ENCODE measurements around the gene TIGAR.
A peak's percentile ranks its signal among the peaks of the same experiment; 100 is the strongest.

TIGAR gene

DNA sequence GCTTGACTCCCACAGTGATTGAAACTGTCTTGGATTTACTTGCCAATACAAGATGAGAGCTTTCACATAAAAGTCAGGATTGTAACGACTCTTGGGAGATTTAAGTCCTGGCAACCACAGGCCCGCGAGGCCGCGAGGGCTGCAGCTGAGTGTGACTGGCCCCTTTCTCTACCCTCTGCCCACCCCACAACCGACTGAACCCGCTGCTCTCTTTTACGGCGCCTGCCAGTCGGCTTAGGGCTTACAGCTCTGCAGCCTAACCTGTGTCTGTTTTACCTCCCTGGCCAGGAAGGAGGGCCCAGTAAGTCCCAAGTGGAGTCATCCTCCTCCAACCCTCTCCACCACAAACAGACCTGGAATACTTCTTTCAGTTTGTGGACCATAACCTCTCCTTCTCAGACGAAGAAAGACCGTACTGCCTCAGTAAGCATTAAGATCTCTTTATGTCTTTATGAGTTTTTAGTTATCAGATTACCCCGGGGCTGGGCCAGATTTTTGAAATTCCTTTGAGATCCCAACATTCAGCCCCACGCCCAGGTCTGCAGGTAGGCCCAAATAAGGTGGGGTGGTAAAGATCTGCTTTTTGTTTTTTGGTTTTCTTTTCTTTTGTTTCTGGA, 12.6 kb upstream of the TIGAR start:
- DNase-seq: no peak

DNA sequence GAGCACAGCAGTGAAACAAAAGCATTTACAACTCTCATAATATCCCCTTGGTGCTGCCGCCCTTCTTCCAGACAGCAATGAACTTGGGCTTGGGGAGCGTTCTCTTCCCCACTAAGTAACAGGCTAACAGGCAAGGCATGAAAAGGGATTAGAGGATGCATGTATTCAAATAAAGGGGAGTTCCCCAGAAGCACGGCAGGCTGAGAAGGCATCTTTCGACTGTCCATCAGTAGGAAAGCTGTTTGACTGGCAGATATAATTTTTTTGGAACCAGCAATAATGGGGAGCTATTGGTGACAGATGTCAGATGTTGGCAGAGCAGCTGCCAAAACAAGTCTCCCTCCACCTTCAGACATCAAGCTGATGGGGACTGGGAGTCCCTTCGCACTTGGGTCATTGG, 9.2 kb upstream of the TIGAR start:
- no peak for DNase-seq

DNA sequence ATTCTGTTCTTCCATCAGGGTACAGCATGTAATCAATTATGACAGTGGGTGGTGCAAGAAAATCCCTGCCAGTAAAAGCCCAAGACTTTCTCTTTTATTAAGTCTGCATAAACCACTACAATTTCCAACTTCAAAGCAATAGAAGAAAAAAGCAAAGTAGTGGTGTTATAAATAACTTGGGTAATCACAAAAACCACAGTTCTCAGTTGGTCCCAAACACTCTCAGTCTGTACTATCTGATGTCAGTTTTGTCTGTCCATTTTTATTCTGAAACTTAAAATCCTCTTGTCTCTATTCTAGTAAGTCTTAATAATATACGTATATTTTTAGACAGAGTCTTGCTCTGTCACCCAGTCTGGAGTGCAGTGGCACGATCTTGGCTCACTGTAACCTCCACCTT, 8.8 kb upstream of the TIGAR start:
- DNase-seq: no peak

DNA sequence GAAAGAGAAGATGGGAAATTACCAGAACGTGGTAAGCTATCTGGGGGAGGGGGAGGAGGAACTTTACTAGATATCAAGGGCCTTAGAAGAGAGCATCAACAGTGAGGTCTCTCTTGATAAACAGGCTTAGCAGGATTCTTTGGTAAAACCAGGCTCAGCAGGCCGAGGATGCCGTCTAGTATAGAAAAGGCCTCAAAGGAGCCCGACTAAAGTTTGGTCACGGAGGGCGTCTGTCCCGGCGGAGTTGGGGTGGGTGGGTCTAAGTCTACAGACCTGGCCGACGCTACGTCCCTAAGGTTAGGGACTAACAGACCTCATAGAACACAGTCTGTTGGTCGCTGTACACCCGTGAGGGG, 538 bp upstream of the TIGAR start:
- no peak for DNase-seq

DNA sequence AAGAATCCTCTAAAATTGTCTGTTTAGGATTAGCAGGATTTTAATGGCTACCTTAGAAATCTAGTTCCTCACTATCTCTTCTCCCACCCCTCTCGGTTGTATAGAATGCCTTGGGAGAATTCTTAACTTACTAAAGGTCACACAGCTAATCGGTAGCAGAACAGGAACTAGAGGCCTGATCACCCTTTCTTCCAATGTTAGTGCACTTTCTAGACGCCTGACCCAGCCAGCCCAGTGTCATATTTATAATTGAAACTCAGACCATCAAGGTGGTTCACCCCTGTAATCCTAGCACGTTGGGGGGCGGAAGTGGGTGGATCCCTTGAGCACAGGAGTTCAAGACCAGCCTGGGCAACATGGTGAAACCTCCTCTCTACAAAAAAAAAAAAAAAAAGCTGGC, 1.7 kb downstream of the TIGAR start:
- no peak for DNase-seq

DNA sequence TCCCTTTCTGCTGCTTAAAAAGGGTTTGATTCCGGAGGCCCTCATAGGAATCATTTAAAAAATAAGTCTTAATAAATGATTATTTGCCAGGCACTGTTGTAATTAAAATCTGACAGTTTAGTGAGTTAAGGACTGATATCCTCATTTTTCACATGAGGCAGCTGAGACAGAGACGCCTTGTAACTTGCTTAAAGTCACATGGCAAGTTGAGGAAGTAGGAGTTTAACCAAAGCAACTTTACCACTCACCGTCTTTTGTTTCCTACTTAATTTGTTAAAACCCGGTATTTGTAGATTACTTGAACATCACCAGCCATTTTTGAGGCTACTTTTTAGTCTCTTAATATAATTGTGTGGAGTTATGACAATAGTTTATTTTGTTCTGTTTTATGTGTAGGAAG, 2.4 kb downstream of the TIGAR start:
- DNase-seq: peak; percentile 13 to 28

DNA sequence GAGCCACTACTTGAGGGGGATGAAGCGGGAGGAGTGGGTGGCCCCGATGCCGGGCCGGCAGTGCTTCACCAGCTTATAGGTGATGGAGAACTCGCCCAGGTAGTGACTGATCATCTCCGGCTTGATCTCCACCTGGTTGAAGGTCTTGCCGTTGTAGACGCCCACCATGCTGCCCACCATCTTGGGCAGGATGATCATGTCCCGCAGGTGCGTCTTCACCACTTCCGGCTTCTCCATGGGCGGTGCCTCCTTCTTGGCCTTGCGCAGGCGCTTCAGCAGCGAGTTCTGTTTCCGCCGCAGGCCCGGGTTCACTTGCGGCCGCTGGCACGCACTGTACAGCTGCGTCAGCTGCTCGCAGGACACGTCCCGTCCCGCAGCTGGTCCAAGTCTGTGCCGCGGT, 3.4 kb downstream of the TIGAR start:
- no peak for DNase-seq

DNA sequence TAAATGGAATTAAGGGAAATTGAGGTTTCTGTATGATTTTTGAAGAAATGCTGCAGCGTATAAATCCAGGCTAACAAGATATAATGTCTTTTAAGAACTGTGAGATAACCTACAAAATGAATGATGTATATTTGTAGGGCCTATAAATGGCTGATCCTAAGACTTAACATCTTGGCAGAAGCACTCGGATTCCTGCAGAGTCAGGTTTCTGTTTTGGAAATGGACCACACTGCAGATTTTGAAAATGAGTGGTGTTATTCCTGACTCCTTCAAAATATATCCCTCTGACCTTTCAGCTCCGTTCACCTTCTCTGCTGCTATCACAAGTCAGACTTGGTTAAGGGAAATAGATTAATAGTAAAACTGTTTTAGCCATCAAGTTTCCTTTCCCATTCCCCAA, 5.0 kb downstream of the TIGAR start:
- no peak for DNase-seq

DNA sequence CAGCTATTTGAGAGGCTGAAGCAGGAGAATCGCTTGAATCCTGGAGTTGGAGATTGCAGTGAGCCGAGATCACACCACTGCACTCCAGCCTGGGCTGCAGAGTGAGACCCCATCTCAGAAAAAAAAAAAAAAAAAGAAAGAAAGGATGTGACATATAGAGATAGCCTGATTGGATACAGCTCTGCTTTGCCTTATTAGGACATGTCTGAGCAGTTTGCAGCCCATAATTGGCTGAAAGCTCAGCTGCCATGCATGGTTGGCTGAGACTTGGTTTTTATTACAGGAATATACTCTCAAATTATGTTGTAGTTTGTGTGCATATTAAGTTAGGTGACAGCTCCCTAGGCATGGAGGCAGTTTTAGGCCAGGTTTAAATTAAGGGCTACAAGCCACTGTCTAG, 6.3 kb downstream of the TIGAR start:
- DNase-seq: no peak

DNA sequence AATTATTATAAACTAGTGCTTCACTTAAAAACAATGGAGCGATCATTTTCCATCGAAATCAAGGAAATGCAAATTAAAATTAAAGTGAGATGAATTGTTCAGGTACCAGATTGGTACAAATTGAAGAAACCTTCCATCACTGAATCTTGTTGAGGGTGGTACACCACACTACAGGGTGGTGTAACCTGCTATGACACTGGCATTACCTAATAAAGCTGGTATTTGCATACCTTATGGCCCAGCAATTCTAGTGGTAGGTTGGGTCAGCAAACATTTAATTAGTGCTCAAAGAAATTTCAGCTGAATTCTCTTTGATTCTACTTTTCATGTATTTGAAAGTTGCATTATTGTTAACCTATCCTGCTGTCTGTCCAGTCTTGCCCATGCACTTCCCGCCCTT, 9.2 kb downstream of the TIGAR start:
- DNase-seq: no peak

DNA sequence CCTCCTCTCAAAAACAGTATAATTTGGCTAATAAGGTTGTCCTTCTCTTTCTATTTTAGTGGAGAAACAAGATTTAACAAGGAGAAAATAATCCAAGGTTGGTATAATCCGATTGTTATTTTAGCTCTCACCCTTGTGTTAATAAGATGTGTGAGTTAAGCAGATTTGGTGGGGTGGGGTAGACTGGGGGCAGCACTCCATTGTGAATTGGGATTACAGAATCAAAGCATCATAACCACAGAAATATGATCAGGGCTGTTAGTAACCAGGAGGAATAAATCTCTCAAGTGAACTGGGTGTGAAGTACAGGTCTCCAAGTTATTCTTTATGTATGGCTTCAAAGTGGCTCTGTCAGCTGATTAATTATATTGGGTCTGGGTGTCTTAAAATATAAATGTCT, 10.2 kb downstream of the TIGAR start:
- no peak for DNase-seq

DNA sequence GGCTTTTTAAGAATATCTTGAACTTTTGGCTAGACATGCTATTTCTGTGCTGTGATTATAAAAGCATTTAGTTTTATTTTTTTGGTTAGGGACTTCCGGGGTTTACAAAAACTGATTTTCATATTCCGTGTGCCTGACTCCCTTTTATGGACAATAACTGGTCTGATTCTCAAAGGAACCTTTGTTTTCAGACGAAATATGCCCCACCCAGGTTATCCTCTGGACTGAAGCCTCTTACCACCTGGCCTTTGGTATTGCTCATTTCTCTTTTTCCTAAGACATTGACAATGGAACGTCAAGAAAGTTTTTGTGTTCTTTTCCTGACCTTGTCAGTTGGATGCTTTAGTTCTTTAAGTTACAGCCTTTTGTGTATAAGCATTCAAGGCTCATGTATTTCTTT, 10.8 kb downstream of the TIGAR start:
- no peak for DNase-seq

DNA sequence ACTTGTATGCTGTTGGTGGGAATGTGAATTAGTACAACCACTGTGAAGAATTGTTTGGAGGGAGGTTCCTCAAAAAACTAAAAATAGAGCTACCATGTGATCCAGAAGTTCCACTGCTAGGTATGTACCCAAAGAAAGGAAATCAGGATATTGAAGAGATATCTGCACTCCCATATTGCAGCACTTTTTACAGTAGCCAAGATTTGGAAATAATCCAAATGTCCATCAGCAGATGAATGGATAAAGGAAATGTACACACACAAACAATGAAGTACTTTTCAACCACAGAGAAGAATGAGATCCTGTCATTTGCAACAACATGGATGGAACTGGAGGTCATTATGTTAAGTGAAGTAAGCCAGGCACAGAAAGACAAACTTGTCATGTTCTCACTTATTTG, 25.9 kb downstream of the TIGAR start:
- no peak for DNase-seq

DNA sequence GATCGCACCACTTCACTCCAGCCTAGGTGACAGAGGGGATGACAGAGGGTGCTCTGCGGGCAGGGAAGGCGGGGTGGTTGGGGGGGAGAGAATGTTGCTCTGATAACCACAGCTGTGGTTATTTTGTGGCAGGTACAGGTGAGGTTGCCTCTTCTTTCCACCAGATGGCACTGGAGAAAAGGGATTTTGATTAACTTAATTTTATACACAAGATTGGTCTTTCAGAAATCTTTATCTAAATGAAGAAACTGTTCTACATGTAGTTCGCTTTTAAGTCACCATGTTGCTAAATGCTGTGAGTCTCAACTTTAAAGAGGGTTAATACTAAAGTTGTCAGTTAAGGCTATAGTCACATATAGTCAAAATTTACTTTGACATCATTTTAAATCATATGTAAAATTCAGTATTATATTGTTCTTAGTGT, 32.8 kb downstream of the TIGAR start:
- DNase-seq: peak in 1 of 2 experiments; percentile 0

DNA sequence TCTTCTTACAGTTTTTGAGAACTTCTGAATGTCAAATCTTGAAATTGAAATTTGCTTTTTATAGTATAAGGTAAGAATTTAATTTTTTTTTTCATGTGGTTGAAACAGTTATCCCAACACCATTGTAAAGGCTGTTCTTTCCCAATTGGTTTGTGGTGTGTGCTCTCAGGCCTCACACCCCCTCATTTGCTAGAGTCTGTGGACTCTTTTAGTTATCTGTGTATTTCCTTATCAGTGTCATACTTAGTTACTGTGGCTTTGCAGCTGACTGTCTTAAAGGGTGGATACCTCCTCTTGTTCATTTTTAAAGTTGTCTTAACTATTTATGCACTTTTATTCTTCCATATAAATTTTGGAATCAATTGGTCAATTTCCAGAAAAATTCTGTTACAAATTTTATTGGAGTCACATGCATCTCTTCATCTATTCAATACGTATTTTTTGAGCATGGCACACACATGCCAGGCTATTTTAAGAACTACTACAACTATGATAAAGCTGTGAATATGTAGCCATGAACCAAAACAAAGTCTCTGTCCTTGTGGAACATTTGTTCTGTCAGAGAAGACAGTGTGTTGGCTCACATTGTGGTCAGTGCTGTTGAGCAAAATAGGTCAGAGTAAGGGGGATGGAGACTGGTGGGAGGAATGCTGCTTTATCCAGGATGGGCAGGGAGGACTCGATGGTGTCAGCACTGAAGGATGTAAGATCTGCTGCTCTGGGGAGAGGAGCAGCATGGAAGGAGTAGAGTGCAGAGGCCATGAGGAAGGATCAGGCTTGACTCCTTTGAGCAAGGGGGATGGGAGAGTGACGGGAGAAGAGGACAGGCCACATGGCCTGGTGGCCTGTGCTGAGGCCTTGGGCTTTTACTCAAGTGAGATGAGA, 34.4 kb downstream of the TIGAR start:
- no peak for DNase-seq

DNA sequence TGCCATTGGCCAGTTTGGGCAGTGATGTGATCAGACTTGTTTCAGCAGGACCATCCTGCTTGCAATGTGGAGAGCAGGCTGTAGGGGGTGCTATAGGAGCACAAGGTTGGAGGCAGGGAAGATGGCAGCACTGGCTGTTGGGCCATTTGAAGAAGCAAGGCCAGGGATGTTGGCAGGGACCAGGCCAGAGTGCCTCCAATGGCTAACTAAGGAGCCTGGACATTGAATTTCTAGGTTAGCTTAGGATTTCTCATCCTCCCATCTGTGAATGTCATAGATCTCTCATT, 35.0 kb downstream of the TIGAR start:
- no peak for DNase-seq

DNA sequence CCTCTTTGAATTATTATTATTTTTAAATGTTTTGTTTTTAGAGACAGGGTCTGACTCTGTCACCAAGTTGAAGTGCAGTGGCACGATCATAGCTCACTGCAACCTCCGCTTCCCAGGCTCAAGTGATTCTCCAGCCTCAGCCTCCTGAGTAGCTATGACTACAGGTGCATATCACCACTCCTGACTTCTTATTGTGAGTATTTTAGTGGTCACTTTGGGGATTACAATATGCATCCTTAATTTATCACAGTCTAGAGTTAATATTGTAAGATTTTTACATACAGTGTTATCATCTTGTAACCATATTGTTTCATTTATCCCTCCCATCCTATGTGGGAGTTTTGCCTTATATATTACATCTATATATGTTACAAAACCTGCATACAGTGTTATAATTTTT, 45.1 kb downstream of the TIGAR start:
- no peak for DNase-seq

DNA sequence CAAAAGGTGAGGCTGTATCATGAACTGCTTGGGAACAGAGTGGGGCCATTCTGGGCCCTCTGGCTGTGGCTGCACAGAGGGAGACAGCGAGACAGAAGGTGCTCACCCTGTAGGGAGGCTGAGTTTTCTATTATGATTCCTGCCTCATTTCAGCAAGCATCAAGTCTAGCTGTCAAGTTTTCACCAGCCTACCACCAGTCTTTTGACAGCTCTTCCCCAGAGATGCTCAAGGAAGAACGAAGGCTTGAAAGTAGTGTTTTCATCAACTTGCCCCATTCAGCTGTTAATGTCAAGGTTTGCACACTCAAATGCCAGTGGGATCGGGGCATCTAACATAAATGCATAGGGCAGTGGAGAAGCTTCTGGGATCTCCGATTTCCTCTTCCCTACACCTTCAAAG, 48.5 kb downstream of the TIGAR start:
- no peak for DNase-seq

DNA sequence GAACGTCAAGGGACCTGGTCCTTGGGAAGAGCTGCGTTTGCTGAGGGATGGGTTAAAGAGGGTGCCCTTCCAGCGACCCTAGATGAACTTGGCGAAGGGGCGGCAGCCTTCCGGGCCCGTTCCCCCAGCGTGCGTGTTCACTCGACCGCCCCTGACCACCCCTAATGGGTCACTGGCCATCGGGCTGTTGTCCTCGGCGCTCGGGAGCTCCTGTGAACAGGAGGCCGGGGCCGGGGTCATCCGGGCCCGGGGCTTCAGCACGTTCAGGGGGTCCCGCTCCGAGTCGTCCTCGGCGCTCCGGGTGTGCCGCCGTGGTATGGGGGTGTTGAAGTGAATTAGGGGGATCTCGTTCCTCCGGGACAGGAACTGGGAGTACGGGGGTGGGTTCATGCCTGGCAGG, 49.3 kb downstream of the TIGAR start:
- no peak for DNase-seq

DNA sequence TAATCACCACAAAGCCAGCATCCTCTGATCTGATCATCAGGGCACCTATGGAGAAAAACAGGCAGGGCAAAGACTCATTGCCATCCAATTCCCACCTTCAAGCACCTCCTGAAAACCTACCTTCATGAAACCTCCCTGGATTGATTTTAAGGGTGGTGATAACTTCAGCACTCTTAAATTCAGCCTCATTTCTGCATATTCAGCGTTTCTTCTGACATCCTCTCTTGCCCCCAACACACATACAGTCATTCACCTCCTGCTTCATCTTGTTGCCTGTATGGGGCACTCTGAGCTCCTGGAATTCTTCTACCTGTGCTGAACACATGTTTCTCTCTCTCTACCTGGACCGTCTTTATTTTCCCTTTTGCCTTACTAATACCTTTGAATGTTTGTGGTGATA, 51.6 kb downstream of the TIGAR start:
- DNase-seq: no peak

DNA sequence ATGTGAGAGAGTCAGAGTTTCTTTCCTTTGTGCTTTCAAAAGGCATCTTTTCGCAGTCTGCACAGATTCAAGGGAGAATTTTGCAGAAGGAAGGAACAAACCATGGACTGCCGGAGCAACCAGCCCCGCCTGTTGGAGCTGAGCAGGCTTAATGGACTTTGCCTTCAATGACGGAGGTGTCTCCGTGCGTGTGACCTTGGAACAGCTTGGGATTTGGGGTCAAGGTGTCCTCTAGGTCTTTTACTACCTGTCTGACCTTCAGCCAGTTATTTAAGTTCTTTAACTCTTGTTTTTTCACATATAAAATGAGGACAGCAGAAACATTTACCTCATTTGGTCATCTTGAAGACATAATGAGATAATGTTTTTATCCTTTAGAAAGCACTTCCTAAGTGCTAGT, 54.4 kb downstream of the TIGAR start:
- no peak for DNase-seq

DNA sequence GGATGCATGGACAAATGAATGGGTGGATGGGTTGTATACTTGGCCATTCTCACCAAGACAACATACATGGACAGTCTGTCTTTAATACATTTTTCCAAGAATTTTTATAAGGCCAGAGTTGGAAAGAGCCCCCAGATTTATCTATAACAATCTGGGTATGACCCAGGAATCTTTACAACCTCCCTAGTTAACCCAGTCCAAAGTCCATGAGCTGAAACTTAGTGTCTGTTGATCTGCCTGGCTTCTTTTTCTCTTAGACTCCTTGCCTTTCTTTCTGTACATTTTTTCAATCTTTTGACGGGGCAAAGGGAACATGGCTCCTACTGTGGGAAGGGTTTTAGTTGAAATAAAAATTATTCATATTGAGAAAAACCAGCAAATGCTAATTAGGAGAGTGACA, 57.8 kb downstream of the TIGAR start:
- no peak for DNase-seq

DNA sequence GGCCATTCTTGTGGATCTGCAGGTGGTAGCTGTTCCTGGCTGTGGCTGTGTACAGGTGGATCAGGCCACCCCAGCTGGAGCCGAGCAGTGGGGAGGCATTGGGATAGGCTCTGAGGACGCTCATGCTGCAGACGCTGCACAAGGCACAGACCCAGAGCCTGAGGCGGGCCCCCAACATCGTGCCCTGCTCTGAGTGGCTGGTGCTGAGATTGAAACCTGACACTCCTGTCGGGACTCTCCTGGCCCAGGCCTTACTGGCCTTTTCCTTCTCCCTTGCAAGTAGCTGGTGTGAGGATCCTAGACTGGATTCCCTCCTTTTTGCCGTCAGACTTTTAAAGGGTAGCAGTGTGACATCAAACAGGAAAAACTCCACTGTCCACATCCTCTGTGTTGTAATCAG, 58.4 kb downstream of the TIGAR start, which contains the start of gene FGF23:
Gene FGF23 (minus strand): TSS at position 308 of the 400 bp plus-strand sequence. CDS start 130 bp downstream, at position 178.
- no peak for DNase-seq

DNA sequence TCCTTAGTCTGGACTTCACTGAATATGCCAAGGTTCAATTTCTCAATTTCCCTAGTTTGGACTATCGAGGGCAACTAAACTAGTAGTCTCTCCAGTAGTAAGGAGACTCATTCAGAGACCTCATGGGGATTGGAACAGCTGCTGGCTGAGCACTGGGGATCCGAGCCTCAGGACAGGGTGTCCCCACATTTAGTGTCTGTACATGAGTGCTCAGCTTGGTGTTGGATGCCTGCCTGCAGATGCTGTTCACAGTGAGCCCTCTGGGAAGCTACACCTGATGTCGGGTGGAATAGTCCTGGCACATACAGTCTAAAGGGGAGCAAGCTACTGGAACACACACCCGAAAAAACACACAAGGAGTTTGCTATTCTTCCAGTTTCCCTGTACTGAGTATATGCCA, 59.3 kb downstream of the TIGAR start:
- DNase-seq: no peak

DNA sequence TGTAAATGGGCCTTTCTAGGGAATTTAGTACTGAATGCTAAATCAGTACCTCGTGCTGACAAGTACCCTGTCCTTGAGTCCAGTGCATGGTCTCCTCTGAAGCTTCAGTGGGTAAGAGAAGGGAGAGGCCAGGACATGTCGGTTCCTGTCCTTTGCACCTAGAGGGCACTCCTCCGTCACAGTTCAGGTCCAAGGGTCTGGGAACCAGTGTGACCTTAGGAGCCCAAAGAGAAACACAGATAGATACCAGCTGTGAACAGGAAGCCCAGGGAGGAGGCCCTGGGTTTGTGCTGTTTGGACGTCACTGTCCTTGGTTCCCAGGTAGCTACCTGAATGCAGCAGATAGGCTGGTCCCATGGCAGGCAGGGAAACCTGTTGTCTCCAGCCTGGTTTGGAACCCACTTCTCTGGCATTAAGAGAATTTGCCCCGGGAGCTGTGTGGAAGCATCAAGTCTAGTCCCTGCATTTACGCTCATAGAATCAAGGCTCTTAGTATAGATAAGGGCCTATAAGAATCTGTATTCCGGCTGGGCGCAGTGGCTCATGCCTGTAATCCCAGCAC, 62.4 kb downstream of the TIGAR start:
- peak in 1 of 2 experiments; percentile 5 for DNase-seq

Data from Kasumi-1 (cell line).